NCI-H2171 (cell line): ENCODE data around the gene IL13.

Experiments used
- DNase-seq: peaks from one replicate; lab custom pipeline; 2025; lab: John Stamatoyannopoulos, UW

The IL13 gene

GRCh38 chr5:132655821-132656773 lies 1.9 kb upstream of the IL13 start:
- no peak for DNase-seq

- no peak for DNase-seq
These were observed 1.1 kb upstream of the IL13 start for GRCh38 chr5:132656774-132657355.

DNA sequence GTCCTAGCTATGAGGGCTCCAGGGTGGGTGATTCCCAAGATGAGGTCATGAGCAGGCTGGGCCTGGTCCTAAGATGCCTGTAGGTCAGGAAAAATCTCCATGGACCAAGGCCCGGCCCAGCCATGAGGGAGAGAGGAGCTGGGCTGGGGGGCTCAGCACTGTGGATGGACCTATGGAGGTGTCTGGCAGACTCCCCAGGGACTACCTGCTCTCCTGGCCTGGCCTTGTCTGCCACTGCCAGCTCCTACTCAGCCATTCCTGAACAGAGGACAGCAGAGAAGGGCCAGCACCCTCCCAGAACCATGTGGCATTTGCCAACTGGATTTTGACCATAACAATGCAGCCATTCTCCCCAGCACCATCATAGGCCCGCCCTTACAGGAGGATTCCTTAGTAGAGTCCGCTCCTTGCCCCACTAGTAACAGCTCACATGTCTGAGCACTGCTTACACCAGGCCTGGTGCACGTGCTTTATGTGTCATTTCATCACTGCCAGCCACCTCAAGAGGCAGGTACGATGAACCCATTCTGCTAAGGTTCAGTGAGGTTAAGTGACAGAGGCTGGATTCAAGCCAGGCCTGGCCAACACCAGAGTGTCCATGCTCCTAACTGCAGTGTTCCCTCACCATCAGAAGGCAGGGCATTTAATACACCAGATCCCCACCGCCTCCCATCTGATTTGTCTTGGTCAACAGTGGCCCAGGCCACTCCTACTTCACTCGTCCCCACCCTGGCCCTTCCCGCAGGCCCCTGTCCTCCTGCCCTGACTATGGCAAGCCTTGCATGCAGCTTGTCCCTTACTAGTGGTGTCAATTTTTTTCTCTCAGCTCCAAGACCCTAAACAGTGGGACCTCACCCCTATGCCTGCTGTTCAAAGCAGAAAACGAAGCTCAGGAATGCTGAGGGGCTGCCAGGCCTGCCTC lies 669 bp downstream of the IL13 start:
- DNase-seq, result no peak

- DNase-seq, result no peak
These were observed 1.9 kb downstream of the IL13 start for GRCh38 chr5:132659598-132660493.

- no peak for DNase-seq
These were observed 3.4 kb downstream of the IL13 start for GRCh38 chr5:132661231-132662003.

GRCh38 chr5:132662004-132662401 lies 4.0 kb downstream of the IL13 start:
- DNase-seq, result no peak

DNA sequence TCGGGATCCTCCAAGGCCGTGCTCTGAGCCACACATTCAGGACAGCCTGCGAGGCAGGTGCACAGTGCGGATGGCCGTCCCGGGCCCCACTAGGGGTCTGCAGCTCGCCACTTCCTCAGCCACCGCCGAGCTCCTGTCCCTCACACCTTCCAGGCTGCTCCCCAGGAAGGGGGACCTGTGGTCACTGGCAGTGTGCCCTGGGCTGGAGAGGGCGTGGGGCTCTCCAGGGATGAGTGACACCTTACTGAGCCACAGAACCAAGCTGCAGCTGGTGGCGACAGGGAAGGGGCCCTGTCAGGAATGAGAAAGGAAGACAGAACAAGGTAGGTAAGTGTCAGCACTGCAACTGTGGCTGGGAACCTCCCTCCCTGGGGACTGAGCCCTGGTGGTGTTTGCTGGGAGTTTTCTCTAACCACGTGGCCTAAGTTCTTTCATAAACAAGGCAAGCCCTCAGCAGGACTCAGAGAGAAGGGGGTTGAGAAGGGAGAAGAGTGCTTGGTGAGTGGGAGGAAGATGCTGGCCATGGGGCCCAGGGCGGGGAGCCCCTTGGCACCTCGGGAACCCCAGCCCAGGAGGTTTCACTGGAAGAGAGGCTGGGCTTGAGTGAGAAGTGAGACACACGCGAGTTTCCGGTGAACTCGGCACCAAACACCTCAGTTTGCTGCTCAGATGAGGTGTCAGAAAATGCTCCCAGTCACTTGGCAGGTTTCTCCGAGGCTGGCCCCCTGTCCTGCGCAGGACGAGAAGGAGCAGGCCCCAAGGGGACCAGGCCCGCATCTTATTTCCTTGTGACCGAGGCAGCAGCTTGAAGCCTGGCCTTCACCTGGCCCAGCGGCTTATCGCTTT lies 5.2 kb downstream of the IL13 start:
- no peak for DNase-seq

- DNase-seq, result no peak
These were observed 6.1 kb downstream of the IL13 start for GRCh38 chr5:132663771-132664695.

DNA sequence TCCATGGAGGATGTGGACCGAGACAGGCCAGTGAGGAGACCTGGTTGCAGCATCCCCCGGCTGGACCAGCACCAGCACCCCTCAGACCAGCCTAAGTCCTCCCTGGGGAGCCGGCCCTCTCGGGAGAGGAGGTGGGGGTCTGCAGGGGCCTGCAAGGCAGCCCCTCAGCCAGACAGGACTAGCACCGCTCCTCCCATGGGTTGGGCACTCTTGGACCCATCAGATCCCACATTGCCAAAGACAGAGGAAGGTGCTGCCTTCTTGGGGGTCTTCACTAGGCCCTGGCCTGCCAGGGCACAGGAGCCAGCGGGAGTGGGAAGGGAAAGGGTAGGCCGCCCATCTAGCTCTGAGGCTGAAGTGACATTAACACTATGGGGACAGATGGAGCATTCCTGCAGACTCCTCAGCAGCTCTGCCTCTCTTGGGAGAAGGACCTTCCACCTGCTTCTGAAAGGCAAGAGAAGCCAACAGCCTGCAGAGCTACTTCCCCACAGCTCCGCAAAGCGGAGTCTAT lies 6.8 kb downstream of the IL13 start:
- DNase-seq, result no peak

DNA sequence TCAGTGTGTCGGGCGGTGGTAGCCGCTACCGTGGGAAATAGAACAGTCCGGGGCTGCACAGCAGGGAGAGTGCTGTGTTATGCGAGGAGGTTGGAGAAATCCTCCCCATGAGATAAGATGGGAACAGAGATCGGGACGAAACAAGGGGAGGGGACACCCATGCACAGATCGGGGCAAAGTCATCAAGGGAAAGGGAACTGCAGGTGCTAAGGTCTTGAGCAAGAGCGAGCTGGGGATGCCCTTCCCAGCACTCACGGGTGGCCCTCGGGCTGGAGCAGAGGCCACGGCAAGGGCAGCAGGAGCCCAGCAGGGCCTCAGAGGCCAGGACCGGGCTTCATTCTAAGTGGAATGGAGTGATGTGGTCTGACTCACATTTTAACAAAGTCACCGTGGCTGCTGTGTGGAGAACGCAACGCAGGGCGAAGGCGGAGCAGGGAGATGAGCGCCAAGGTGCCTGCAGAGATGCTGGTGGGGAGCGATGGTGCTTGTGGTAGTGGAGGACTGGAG lies 7.7 kb downstream of the IL13 start:
- no peak for DNase-seq

- no peak for DNase-seq
These were observed 8.5 kb downstream of the IL13 start for GRCh38 chr5:132666310-132667123.

- no peak for DNase-seq
These were observed 9.3 kb downstream of the IL13 start for GRCh38 chr5:132667309-132667708.

DNA sequence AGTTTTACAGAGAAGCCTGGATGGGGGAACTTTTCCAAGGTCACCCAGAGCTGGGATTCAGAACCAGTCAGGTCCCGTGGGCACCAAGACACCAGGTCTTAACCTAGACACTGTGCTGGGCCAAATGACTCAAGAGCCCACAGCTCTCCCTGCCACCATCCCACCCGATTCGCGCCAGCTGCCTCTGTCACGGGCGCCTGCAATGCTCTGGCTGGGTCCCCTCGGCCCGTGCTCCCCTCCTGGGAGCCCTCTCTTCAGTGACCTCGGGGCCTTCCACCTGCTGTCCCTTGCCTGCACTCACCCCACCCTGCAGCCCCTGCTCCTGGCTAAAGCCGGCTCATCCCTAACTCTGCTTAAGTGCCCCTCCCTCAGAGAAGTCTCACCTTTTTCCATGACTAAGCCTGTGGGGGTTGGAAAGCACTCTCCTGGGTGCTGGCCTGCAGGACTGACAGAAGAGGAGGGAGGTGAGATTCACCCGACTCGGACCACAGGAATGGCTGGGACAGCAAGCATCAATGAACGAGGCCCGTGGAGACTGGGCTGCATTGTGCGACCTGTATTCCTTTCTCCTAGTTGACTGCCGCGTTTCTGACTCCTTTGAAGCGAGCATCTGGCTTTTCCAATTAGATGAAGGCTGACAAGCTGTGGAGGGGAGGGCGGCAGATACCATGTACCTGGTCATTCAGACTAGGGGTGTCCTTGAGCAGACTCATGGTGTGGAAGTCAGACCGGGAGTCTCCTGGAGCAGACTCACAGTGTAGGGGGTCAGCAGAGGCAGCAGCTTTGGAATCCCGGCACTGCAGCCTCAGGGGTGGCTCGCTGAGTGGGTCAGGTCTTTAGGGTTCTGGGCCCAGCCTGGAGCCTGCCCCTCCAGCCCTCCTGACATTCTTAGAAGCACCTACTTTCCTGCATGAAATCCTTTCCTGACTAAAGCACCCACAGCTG lies 10.1 kb downstream of the IL13 start:
- DNase-seq, result no peak

GRCh38 chr5:132668706-132669454 lies 10.9 kb downstream of the IL13 start:
- DNase-seq, result no peak

DNA sequence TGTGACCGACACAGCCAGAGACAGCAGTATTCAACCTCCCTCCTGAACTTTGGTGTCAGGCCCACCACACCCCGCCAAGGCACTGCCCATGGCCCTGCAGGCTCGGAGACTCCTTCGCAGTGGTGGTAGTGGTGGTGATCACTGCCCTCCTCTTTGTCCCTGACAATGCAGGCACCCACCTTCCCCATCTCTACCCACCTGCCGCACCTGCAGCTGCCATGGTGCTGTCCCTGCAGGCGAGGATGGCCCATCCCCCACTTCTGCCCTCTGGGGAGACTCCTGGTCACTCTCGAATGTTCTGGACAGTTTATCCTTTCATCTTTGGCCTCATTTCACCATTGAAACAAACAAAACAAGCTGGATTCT lies 11.5 kb downstream of the IL13 start:
- no peak for DNase-seq
